Ishikawa (cell line): ENCODE data around the gene AP1AR.

Experiments used
- FOXM1 ChIP-seq: IDR thresholded peaks from 2 replicates; pipeline ENCODE4 v1.6.1; 2012; ENCODE audit warnings: low read depth, borderline replicate concordance
- NFIC ChIP-seq: IDR thresholded peaks from 2 replicates; pipeline ENCODE4 v1.6.1; 2012
- YY1 ChIP-seq: IDR thresholded peaks from 2 replicates; pipeline ENCODE4 v1.6.1; 2012; ENCODE audit warnings: low read depth
- TF ChIP-seq, protein P1 (sequence below): IDR thresholded peaks from 2 replicates; pipeline ENCODE4 v1.6.1; 2012

DNA sequence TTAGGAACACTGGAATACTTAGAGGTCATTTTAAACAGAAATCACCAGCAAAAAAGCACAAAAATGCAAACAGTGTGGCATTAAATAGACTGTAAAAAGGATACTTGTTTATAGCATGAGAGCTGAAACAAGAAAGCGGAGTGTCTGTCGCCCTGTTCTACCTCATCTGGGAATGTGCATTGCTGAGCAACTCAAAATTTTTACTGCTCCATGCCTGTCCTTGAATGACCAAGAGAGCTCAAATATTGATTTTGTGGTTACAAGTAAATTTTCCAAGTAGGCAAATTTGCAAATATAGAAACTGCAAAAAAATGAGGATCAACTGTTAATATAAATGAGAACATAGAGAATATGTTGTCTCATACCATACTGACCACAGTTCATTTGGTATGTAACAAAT lies 25.5 kb downstream of the AP1AR start:
- no peak for TF ChIP-seq YY1
- TF ChIP-seq, protein P1, sequence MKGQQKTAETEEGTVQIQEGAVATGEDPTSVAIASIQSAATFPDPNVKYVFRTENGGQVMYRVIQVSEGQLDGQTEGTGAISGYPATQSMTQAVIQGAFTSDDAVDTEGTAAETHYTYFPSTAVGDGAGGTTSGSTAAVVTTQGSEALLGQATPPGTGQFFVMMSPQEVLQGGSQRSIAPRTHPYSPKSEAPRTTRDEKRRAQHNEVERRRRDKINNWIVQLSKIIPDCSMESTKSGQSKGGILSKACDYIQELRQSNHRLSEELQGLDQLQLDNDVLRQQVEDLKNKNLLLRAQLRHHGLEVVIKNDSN: no peak
- TF ChIP-seq NFIC: no peak
- no peak for TF ChIP-seq FOXM1
